ENCODE measurements around the gene ERMN. TPM values are rescaled to one million over a fixed set of nuclear protein-coding genes. Genes with fewer than 3 reads are reported as not detected.

The ERMN gene
- total RNA-seq, 2 donors from 2014 or later, result 0.11 TPM; not detected in 1

DNA sequence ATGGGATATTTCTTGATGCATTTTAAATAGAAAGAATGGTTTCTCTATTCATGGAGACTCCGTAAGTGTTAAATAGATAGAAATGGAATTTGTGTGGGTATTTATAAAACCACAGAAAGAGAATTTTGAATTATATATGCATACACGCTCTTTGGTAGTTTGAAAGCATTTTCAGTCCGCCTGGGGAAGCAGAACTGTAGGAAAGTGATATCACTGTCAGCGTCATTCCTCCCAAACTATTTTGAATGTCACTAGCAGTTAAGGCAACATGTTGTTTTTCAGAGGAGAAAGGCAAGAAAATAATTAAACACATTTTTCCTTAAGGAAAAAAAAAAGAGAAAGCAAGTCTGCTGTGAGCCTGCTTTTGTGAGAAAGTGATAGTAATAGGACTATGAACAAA lies 8.7 kb upstream of the ERMN start:
- DNase-seq (no peak), ATAC-seq (no peak)
- intact Hi-C loops (cut with DNase I, micrococcal nuclease), result no loop called here

DNA sequence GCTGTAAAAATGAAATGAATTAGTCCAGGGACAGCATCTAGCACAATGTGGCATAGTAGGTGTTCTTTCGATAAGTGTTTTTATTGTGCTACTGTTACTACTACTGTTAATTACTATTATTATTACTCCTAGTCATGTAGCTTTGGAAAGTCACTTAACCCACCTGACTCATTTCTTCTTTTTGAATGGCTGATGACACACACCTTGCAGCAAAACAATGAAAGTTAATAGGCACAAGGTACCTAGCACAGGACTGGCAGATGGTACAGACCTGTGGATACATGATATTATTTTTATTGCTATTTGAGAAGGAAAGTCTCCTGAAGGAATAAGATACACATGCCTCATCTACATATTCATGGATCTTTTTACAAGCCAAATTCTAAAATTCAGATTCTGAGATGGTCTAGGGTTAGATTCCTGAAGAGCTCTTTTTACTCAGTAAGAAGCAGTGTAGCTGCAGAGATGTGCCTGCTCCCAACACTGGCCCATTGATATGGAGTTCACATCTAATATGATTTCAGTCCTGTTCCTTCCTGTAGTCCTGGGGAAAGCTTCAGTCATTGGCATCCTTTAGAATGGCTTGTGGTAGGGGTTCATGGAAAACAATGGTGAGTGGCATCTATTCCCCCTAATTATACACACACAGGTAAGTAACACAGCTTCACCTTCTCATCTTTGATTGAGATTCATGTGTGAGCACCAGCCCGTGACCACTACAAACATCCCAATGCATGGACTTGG lies 7.9 kb upstream of the ERMN start:
- no peak for ATAC-seq
- no peak for DNase-seq
- intact Hi-C loops (cut with DNase I, micrococcal nuclease), result no loop called here

DNA sequence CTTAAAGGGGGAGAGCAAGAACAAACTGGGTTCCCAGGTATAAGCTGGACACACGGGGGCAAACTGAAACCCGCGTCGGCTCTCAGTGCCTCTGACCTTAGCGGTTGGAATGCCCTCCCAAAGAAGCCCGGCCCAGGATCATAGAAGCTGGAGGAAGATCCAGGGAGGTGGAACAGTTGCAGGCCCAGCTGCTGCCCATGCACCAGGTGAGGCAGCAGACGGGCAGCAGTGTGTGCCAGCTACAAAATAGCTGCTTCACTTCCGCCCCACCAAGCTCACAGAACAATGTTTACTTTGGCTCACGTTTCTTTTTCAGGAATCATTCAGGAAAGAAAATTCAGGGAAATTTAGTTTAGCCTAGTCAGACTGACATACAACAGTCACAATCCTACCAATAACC lies 3.9 kb upstream of the ERMN start:
- DNase-seq, result peak; percentile 76 to 79
- intact Hi-C loops (cut with DNase I, micrococcal nuclease), result no loop called here
- peak; percentile 94 for ATAC-seq

GRCh38 chr2:157327621-157328500 lies 2.2 kb upstream of the ERMN start:
- peak; percentile 80 to 94 for DNase-seq
- intact Hi-C loops (cut with DNase I, micrococcal nuclease), result no loop called here
- peak; percentile 79 for ATAC-seq

DNA sequence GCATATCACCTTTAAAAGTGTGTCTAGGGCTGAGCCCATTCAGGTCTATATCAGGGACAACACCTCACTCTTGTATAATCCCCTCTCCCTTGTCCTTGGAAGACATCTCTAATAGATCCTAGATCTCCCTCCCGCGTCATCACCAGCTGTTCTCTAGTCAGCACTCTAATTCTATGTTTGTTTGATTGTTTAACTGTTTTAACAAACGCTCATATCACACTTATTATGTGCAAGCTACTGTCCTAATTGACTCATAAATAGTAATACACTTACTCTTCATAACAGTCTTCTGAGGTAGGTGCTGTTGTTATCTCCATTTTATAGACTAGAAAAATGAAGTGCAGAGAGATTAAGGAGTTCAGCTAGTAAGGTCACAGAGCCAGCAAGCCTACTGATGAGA lies 1.6 kb upstream of the ERMN start:
- DNase-seq (no peak), ATAC-seq (no peak)
- intact Hi-C loops (cut with DNase I, micrococcal nuclease), result no loop called here

DNA sequence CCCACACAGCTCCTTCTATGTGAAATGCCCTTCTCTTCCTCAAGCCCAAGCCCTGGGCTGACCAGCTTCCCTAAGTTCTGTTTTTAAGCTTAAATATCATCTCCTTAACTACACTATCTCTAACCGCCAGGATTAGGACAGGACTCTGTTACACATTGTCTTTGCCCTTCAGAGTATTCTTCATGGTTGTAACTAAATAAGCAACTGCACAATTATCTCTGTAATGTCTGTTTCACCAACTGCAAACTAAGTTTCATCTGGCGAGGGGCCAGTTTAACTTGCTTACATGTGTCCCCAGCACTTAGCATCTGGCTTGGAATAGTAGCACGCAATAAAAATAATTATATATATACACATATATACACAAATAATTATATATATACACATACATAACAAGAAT lies 1.1 kb upstream of the ERMN start:
- no peak for ATAC-seq
- intact Hi-C loops (cut with DNase I, micrococcal nuclease), result no loop called here
- DNase-seq, result no peak

DNA sequence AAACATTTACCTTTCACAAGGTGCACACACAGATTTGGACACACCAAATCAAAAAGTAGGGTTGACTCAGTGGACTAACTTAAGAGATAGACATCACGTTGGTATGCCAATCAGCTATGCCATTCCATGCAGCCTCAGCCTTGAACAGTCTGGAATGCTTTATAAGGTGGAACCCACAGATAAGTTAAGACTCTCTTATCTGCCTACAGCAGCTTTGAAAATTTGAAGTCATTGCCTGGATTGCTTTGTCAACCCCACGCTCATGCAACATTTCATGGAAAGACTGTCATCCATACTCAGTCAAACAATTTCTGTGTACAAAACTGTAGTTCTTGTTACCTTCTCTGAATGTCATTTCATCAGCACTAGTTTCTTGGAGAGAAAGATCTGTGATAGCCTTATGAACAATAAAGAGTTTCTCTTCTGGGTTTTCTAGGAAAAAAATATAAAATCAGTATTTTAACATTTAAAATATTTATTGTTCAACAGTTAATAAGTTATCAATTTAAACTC lies 1.2 kb downstream of the ERMN start:
- DNase-seq, result no peak
- no peak for ATAC-seq
- intact Hi-C loops (cut with DNase I, micrococcal nuclease), result no loop called here

- intact Hi-C loops (cut with DNase I, micrococcal nuclease), result no loop called here
- ATAC-seq (no peak), DNase-seq (no peak)
These were observed 3.2 kb downstream of the ERMN start for GRCh38 chr2:157322432-157322831.

DNA sequence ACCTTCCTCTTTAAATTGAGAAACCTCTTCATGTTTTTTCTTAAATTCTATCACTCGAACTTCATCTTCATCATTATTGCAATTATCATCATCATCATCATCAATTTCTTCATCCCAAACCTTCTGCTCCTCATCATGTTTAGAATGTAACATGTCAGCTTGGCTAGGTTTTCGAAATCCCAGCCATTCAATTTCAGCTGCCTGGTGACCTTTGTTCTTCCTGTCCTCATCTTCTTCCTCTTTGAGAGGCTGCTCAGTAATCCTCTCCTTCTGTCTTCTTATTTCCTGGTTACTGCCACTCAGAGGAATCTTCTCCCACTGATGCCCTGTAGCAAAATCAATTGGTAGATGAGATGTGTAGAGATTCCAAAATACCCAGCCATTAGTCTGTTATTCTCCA lies 4.2 kb downstream of the ERMN start:
- intact Hi-C loops (cut with DNase I, micrococcal nuclease), result no loop called here
- ATAC-seq, result peak; percentile 78
- DNase-seq, result no peak

GRCh38 chr2:157320409-157320808 lies 5.2 kb downstream of the ERMN start:
- intact Hi-C loops (cut with DNase I, micrococcal nuclease), result no loop called here
- no peak for DNase-seq
- ATAC-seq, result no peak

GRCh38 chr2:157319795-157320194 lies 5.8 kb downstream of the ERMN start:
- intact Hi-C loops (cut with DNase I, micrococcal nuclease), result no loop called here
- no peak for DNase-seq
- ATAC-seq, result no peak

DNA sequence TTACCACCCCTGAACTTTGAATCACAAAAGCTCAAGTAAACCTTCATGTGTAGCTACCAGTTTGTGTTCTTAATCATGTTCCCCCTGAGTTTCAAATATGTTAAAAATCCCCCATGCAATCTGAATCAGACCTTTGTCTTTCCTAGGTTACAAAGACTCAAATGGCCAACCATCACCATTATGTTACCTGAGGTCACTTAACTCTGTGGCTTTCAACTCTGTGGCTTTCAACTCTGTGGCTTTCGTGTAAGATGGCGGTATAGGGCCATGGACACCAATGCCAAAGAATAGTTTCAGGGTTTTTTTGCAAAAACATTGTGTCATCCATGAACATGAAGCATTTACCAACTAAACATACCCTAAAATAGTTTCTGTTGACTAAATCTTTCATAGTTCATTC lies 6.7 kb downstream of the ERMN start:
- no peak for DNase-seq
- intact Hi-C loops (cut with DNase I, micrococcal nuclease), result no loop called here
- ATAC-seq, result no peak

DNA sequence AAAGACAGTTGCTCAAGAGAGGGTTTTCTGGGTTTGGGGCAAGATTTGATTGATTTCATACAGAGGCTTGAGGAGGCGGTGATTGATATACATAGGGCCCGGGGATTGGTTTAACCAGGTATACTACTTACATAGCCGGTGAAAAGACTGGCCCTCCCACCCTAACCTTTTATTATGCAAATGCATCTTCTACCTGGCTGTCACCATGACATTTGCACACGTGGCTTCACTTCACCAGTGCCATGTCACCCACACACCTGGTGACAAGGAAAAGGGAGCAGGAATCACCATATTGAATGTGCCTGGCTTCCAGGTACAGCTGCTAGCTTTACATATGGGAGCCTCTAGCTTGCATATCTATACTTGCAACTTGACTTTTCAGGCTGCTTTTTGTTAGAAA lies 9.7 kb downstream of the ERMN start:
- ATAC-seq (no peak), DNase-seq (no peak)
- intact Hi-C loops (cut with DNase I, micrococcal nuclease), result no loop called here

DNA sequence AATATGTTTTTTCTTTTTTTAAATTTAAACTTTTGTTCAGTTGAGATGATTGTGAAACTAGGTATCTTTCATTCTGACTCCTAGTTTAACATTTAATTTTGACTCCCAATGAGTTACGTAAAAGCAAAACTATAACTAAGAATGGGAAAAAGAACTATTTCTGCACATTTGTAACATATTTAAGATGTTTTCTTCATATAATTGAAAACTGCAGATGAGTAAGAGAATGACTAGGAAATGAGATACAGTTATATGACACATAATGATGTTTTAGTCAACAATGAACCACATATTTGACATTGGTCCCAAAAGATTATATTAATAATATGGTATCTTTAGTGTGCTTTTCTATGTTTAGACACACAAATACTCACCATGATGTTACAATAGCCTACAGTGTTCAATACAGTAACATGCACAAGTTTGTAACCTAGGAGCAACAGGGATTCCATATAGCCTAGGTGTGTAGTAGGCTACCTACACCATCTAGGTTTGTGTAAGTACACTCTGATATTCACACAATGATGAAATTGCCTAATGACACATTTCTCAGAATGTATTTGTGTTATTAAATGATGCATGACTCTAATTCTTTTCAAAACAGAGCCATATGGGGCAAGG lies 12.6 kb downstream of the ERMN start:
- ATAC-seq, result no peak
- intact Hi-C loops (cut with DNase I, micrococcal nuclease), result no loop called here
- no peak for DNase-seq

DNA sequence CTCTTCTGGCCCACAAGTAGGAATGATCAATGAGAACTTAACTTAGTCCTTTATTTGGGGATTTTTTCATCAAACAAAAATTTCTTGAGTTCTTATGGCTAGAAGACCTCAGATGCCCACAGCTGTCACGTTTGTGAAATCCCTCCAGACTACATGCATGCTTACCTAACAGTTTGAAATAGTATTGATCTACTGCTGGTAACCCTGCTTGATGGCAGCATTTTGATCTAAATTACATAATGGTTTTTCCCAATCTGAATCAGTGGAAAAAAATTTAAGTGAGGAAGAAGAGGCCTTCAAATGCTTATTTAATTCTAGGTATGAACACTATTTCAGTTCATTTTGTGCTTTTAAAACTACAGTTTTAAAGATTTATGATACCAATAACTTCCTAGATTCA lies 13.9 kb downstream of the ERMN start:
- no peak for DNase-seq
- intact Hi-C loops (cut with DNase I, micrococcal nuclease), result no loop called here
- ATAC-seq, result no peak

- intact Hi-C loops (cut with DNase I, micrococcal nuclease), result no loop called here
- DNase-seq (no peak), ATAC-seq (no peak)
These were observed 15.7 kb downstream of the ERMN start for GRCh38 chr2:157309878-157310277.

DNA sequence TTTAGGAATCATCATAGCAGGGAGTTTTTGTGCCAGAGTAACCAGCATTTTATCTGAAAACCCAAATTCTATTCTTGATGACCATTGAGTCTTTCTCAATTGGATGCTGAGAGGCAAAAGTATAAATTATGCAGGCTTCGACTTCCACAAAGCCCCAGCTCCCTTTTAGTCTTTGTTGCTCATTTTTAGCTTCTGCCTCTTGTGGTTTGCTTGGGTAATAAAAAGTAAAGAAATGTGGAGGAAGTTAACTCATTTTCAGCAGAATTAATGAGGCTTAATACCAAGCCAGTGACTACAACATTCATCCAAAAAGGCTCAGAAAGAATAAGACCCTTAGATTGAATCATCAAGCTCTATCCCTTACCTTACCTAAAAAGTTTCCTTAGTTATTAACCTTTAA lies 18.6 kb downstream of the ERMN start:
- intact Hi-C loops (cut with DNase I, micrococcal nuclease), result no loop called here
- ATAC-seq (no peak), DNase-seq (no peak)

DNA sequence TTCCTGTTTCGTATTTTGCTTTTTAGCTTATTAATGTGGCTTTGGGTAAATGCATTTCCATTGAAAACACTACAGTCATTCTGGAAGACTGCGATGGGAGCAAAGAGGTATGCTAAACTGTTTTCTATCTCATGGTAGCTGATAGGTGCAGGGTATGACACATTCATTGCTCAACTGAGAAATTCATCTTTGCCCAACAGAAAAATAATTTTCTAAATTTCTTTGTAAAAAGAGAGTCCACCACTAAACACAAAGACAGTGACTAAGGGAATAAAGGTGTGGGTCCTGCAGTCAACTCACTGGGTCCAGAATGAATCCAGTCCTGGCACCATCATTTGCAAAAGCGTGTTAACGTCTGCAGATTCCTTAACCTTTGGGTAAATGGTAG lies 19.9 kb downstream of the ERMN start:
- intact Hi-C loops (cut with DNase I, micrococcal nuclease), result no loop called here
- no peak for DNase-seq
- ATAC-seq, result no peak

- intact Hi-C loops (cut with DNase I, micrococcal nuclease), result no loop called here
- DNase-seq (no peak), ATAC-seq (no peak)
These were observed 20.6 kb downstream of the ERMN start for GRCh38 chr2:157304811-157305722.

Data from left colon (tissue), 2 donors.